ENCODE results near the gene HDAC2. TPM values are rescaled to one million over a fixed set of nuclear protein-coding genes. Genes with fewer than 3 reads are reported as not detected.

The HDAC2 gene
- total RNA-seq, 5 donors from 2014 or later (not counting 1 experiment from before 2014, with no cell fraction given), result 44.7 to 54.6 (median 50.1) TPM

- Mint-ChIP-seq H3K4me1 (peaks cover 0 to 6% (median 0%) of the 10 kb centered on the region in 3 donors), H3K27me3 (no peaks in the 10 kb centered on the region), H3K9me3 (no peaks in the 10 kb centered on the region), H3K36me3 (peaks cover 49% of the 10 kb centered on the region), H3K27ac (no peak overlapping the region), H3K4me3 (no peak overlapping the region)
- no peak for DNase-seq
- H3K4me1 ChIP-seq (ENCODE audit: control insufficient read depth in 1 of 2, extremely low read depth in 1 of 2, insufficient read depth in 2 of 2, low read length in 2 of 2), result no peaks in the 10 kb centered on the region
- H3K9me3 ChIP-seq, result no peaks in the 10 kb centered on the region
- no peaks in the 10 kb centered on the region for H3K27me3 ChIP-seq (replicated peaks in 1 of 2; ENCODE audit: control insufficient read depth in 2 of 2, extremely low read depth in 1 of 2, insufficient read depth in 2 of 2, low read length in 1 of 2)
- ChIA-PET CTCF (no interaction called here), POLR2A (interaction anchor here in 1 of 2 donors (1.0 kb wide), 1 partner anchor 11 kb away, joined by 3 read pairs; no protein-coding TSS in a partner anchor)
- H3K36me3 ChIP-seq (ENCODE audit: control insufficient read depth in 2 of 2, extremely low read depth in 1 of 2, insufficient read depth in 1 of 2, low read length in 1 of 2), result peaks cover 10 to 44% of the 10 kb centered on the region in 2 donors
- no peak for ATAC-seq (replicated peaks in 1 of 4)
- no peak overlapping the region for H3K4me3 ChIP-seq (ENCODE audit: control insufficient read depth in 1 of 2, extremely low read depth in 1 of 2, low read length in 1 of 2)
- no peak overlapping the region for H3K27ac ChIP-seq (ENCODE audit: low read length)
Observed at GRCh38 chr6:113953346-113953745, 17.6 kb downstream of the HDAC2 start.

DNA sequence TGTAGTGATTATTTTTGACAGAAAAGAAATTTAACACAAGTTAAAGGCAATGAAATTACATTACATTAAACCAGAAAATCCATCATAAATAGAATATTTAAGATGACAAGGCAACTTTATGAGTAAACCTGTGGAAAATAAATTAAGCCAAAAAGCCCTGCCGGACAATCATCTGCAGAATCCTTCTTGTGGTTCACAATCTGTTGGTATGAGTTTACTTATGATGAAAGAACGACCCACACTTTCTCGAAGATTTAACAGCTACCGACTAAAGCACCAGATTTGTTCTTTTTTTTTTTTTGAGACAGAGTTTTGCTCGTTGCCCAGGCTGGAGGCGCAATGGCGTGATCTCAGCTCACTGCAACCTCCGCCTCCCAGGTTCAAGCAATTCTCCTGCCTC lies 21.4 kb downstream of the HDAC2 start:
- no peak overlapping the region for H3K4me3 ChIP-seq (ENCODE audit: control insufficient read depth in 1 of 2, extremely low read depth in 1 of 2, low read length in 1 of 2)
- no peak overlapping the region for H3K27ac ChIP-seq (ENCODE audit: low read length)
- no peaks in the 10 kb centered on the region for H3K4me1 ChIP-seq (ENCODE audit: control insufficient read depth in 1 of 2, extremely low read depth in 1 of 2, insufficient read depth in 2 of 2, low read length in 2 of 2)
- H3K4me1 Mint-ChIP-seq, result no peaks in the 10 kb centered on the region
- peaks cover 10 to 52% of the 10 kb centered on the region in 2 donors for H3K36me3 ChIP-seq (ENCODE audit: control insufficient read depth in 2 of 2, extremely low read depth in 1 of 2, insufficient read depth in 1 of 2, low read length in 1 of 2)
- peaks cover 42% of the 10 kb centered on the region for H3K36me3 Mint-ChIP-seq
- H3K4me3 Mint-ChIP-seq, result no peak overlapping the region
- 83% methylated on average over 3 of the region's 8 CpGs for WGBS (ENCODE audit: insufficient coverage)
- no peaks in the 10 kb centered on the region for H3K9me3 Mint-ChIP-seq
- no peak for DNase-seq
- POLR2A ChIA-PET, result interaction anchor here in 1 of 2 donors (0.7 kb wide), 1 partner anchor 10 kb away, joined by 3 read pairs; no protein-coding TSS in a partner anchor
- no peaks in the 10 kb centered on the region for H3K9me3 ChIP-seq
- no peak overlapping the region for H3K27ac Mint-ChIP-seq
- ATAC-seq (replicated peaks in 1 of 4), result no peak
- CTCF ChIA-PET, result no interaction called here
- H3K27me3 ChIP-seq (replicated peaks in 1 of 2; ENCODE audit: control insufficient read depth in 2 of 2, extremely low read depth in 1 of 2, insufficient read depth in 2 of 2, low read length in 1 of 2), result no peaks in the 10 kb centered on the region
- no peaks in the 10 kb centered on the region for H3K27me3 Mint-ChIP-seq

- H3K27ac ChIP-seq (ENCODE audit: low read length), result no peak overlapping the region
- no peaks in the 10 kb centered on the region for H3K9me3 Mint-ChIP-seq
- CTCF ChIA-PET, result no interaction called here
- H3K27ac Mint-ChIP-seq, result no peak overlapping the region
- ATAC-seq (replicated peaks in 1 of 4), result no peak
- H3K4me1 ChIP-seq (ENCODE audit: control insufficient read depth in 1 of 2, extremely low read depth in 1 of 2, insufficient read depth in 2 of 2, low read length in 2 of 2), result no peaks in the 10 kb centered on the region
- no peak overlapping the region for H3K4me3 ChIP-seq (ENCODE audit: control insufficient read depth in 1 of 2, extremely low read depth in 1 of 2, low read length in 1 of 2)
- H3K9me3 ChIP-seq, result no peaks in the 10 kb centered on the region
- no peaks in the 10 kb centered on the region for H3K27me3 Mint-ChIP-seq
- no peak for DNase-seq
- no peaks in the 10 kb centered on the region for H3K4me1 Mint-ChIP-seq
- WGBS (ENCODE audit: insufficient coverage), result no CpG with 5 or more reads among the region's 2 CpGs
- peaks cover 0 to 58% of the 10 kb centered on the region in 2 donors for H3K36me3 ChIP-seq (ENCODE audit: control insufficient read depth in 2 of 2, extremely low read depth in 1 of 2, insufficient read depth in 1 of 2, low read length in 1 of 2)
- no peak overlapping the region for H3K4me3 Mint-ChIP-seq
- H3K27me3 ChIP-seq (replicated peaks in 1 of 2; ENCODE audit: control insufficient read depth in 2 of 2, extremely low read depth in 1 of 2, insufficient read depth in 2 of 2, low read length in 1 of 2), result no peaks in the 10 kb centered on the region
- POLR2A ChIA-PET, result no interaction called here
- H3K36me3 Mint-ChIP-seq, result peaks cover 54% of the 10 kb centered on the region
Observed at GRCh38 chr6:113944701-113945100, 26.2 kb downstream of the HDAC2 start.

DNA sequence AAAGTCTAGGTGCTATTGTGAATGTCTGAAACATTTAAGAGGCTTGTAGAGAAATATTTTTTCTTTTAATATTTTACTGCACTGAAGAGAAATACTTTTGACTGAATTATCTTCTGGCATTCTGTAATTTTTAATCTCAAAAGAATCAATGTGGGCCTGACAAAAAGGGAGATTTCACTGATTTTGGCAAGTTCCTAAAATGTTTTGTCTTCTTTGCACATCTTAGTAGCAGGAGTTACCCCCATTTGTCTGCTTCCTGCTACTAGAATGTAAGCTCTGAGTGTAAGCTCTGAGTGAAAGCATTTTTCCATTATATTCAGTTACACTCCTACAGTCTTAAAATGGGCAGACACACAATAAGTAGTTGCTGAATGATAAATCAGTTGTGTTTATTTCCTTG lies 31.1 kb downstream of the HDAC2 start:
- Histone ChIP-seq H3K9me3 (no peaks in the 10 kb centered on the region), H3K4me3 (ENCODE audit: control insufficient read depth in 1 of 2, extremely low read depth in 1 of 2, low read length in 1 of 2) (no peak overlapping the region), H3K4me1 (ENCODE audit: control insufficient read depth in 1 of 2, extremely low read depth in 1 of 2, insufficient read depth in 2 of 2, low read length in 2 of 2) (no peaks in the 10 kb centered on the region), H3K36me3 (ENCODE audit: control insufficient read depth in 2 of 2, extremely low read depth in 1 of 2, insufficient read depth in 1 of 2, low read length in 1 of 2) (peaks cover 0 to 36% of the 10 kb centered on the region in 2 donors), H3K27ac (ENCODE audit: low read length) (no peak overlapping the region), H3K27me3 (replicated peaks in 1 of 2; ENCODE audit: control insufficient read depth in 2 of 2, extremely low read depth in 1 of 2, insufficient read depth in 2 of 2, low read length in 1 of 2) (no peaks in the 10 kb centered on the region)
- ChIA-PET CTCF (interaction anchor here (0.9 to 1.4 kb wide), 2 partner anchors 11 to 12 kb away, joined by 3 to 6 read pairs; no protein-coding TSS in a partner anchor), POLR2A (no interaction called here)
- Mint-ChIP-seq H3K36me3 (peaks cover 39% of the 10 kb centered on the region), H3K27ac (no peak overlapping the region), H3K27me3 (no peaks in the 10 kb centered on the region), H3K4me1 (no peaks in the 10 kb centered on the region), H3K9me3 (no peaks in the 10 kb centered on the region), H3K4me3 (no peak overlapping the region)
- ATAC-seq (replicated peaks in 1 of 4) (no peak), DNase-seq (no peak)

DNA sequence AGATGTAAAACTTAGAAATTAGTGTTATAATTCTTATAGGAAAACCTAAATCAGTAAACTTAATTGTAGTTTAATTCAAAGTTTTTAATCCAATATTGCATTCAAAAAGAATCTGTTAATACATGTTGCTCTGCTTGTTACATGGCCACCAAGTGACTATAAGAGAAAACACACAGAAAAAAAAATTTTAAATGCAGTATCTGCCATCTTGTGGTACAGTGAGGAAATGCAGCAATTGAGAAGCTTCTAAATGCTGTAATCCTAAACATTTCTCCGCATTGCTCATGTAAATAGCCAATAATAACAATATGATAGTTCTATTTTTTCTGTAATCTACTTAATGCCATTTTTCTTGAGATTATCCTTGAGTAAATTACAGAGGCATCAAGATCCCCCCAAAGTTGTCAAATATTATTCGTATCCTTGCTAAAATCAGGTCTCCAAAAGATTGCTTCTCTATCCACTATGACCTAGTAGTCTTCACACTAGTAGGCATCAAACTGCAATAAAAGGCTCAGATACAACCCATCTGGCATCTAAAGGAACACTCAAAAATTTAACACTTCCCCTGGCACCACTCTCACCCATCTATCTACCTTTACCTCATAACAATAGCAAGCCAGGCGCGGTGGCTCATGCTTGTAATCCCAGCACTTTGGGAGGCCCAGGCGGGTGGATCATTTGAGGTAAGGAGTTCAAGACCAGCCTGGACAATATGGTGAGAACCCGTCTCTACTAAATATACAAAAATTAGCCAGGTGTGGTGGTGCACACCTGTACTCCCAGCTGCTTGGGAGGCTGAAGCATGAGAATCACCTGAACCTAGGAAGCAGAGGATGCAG lies 34.6 kb downstream of the HDAC2 start:
- no peaks in the 10 kb centered on the region for H3K27me3 Mint-ChIP-seq
- H3K4me3 Mint-ChIP-seq, result no peak overlapping the region
- no peaks in the 10 kb centered on the region for H3K9me3 Mint-ChIP-seq
- Histone ChIP-seq H3K36me3 (ENCODE audit: control insufficient read depth in 2 of 2, extremely low read depth in 1 of 2, insufficient read depth in 1 of 2, low read length in 1 of 2) (peaks cover 0 to 10% of the 10 kb centered on the region in 2 donors), H3K27ac (ENCODE audit: low read length) (no peak overlapping the region), H3K9me3 (no peaks in the 10 kb centered on the region), H3K4me3 (ENCODE audit: control insufficient read depth in 1 of 2, extremely low read depth in 1 of 2, low read length in 1 of 2) (no peak overlapping the region), H3K27me3 (replicated peaks in 1 of 2; ENCODE audit: control insufficient read depth in 2 of 2, extremely low read depth in 1 of 2, insufficient read depth in 2 of 2, low read length in 1 of 2) (no peaks in the 10 kb centered on the region), H3K4me1 (ENCODE audit: control insufficient read depth in 1 of 2, extremely low read depth in 1 of 2, insufficient read depth in 2 of 2, low read length in 2 of 2) (no peaks in the 10 kb centered on the region)
- DNase-seq, result peak in 2 of 35 experiments; percentile 16 to 59
- no peak overlapping the region for H3K27ac Mint-ChIP-seq
- H3K4me1 Mint-ChIP-seq, result no peaks in the 10 kb centered on the region
- peak; percentile 45 to 64 (median 60) for ATAC-seq (replicated peaks in 1 of 4)
- ChIA-PET CTCF (interaction anchor here (0.5 to 1.5 kb wide), 7 partner anchors 10 to 1774 kb away, joined by 3 to 4 read pairs (median 4); no protein-coding TSS in a partner anchor), POLR2A (interaction anchor here (0.5 to 0.8 kb wide), 2 partner anchors 23 to 28 kb away, joined by 3 to 6 read pairs; no protein-coding TSS in a partner anchor)
- H3K36me3 Mint-ChIP-seq, result peaks cover 19% of the 10 kb centered on the region
- 93% methylated on average over 1 of the region's 6 CpGs for WGBS (ENCODE audit: insufficient coverage)

- H3K9me3 ChIP-seq, result no peaks in the 10 kb centered on the region
- H3K4me1 ChIP-seq (ENCODE audit: control insufficient read depth in 1 of 2, extremely low read depth in 1 of 2, insufficient read depth in 2 of 2, low read length in 2 of 2), result no peaks in the 10 kb centered on the region
- ChIA-PET CTCF (interaction anchor here in 1 of 2 donors (0.7 kb wide), 1 partner anchor 25 kb away, joined by 4 read pairs; no protein-coding TSS in a partner anchor), POLR2A (no interaction called here)
- Mint-ChIP-seq H3K4me3 (no peak overlapping the region), H3K36me3 (peaks cover 16% of the 10 kb centered on the region), H3K27ac (peak overlapping the region in 1 of 2 donors; percentile 1), H3K27me3 (peaks cover 0 to 5% of the 10 kb centered on the region in 2 donors), H3K4me1 (no peaks in the 10 kb centered on the region), H3K9me3 (peaks cover 0 to 12% (median 11%) of the 10 kb centered on the region in 3 donors)
- no peaks in the 10 kb centered on the region for H3K27me3 ChIP-seq (replicated peaks in 1 of 2; ENCODE audit: control insufficient read depth in 2 of 2, extremely low read depth in 1 of 2, insufficient read depth in 2 of 2, low read length in 1 of 2)
- ATAC-seq (replicated peaks in 1 of 4) (no peak), DNase-seq (no peak)
- 100% methylated on average over 2 of the region's 2 CpGs for WGBS (ENCODE audit: insufficient coverage)
- H3K27ac ChIP-seq (ENCODE audit: low read length), result no peak overlapping the region
- no peak overlapping the region for H3K4me3 ChIP-seq (ENCODE audit: control insufficient read depth in 1 of 2, extremely low read depth in 1 of 2, low read length in 1 of 2)
- peaks cover 0 to 3% of the 10 kb centered on the region in 2 donors for H3K36me3 ChIP-seq (ENCODE audit: control insufficient read depth in 2 of 2, extremely low read depth in 1 of 2, insufficient read depth in 1 of 2, low read length in 1 of 2)
Observed at GRCh38 chr6:113934101-113934500, 36.8 kb downstream of the HDAC2 start.
